ENCODE measurements around the gene CDCP1.
A peak's percentile ranks its signal among the peaks of the same experiment; 100 is the strongest.
"Not testable (repeated sequence)": the region's sequence is repeated elsewhere in the genome, so short reads cannot be mapped to it uniquely, and the experiment has no call there.

The CDCP1 gene

GRCh38 chr3:45066109-45066801 lies 79.9 kb downstream of the CDCP1 start:
- Mint-ChIP-seq H3K9me3 (no peaks in the 10 kb centered on the region), H3K27me3 (peaks cover 0 to 4% of the 10 kb centered on the region in 2 donors), H3K36me3 (no peaks in the 10 kb centered on the region), H3K4me3 (no peak overlapping the region), H3K27ac (no peak overlapping the region), H3K4me1 (peaks cover 8 to 20% of the 10 kb centered on the region in 2 donors)
- ATAC-seq (replicated peaks) (peak; percentile 23 to 38), DNase-seq (no peak)

GRCh38 chr3:45065373-45065720 lies 80.8 kb downstream of the CDCP1 start:
- ATAC-seq (replicated peaks) (no peak), DNase-seq (no peak)
- Mint-ChIP-seq H3K9me3 (no peaks in the 10 kb centered on the region), H3K36me3 (no peaks in the 10 kb centered on the region), H3K4me1 (peaks cover 8 to 20% of the 10 kb centered on the region in 2 donors), H3K27me3 (peaks cover 0 to 4% of the 10 kb centered on the region in 2 donors), H3K27ac (no peak overlapping the region), H3K4me3 (no peak overlapping the region)

GRCh38 chr3:45064512-45065372 lies 81.4 kb downstream of the CDCP1 start:
- Mint-ChIP-seq H3K9me3 (no peaks in the 10 kb centered on the region), H3K36me3 (no peaks in the 10 kb centered on the region), H3K27me3 (peaks cover 0 to 4% of the 10 kb centered on the region in 2 donors), H3K4me1 (peaks cover 8 to 20% of the 10 kb centered on the region in 2 donors), H3K4me3 (peak overlapping the region in 1 of 2 donors; percentile 49), H3K27ac (no peak overlapping the region)
- peak in 1 of 2 donors; percentile 42 for ATAC-seq (replicated peaks)
- no peak for DNase-seq

- Mint-ChIP-seq H3K27ac (no peak overlapping the region), H3K27me3 (peaks cover 0 to 4% of the 10 kb centered on the region in 2 donors), H3K36me3 (no peaks in the 10 kb centered on the region), H3K4me1 (peaks cover 8 to 20% of the 10 kb centered on the region in 2 donors), H3K9me3 (no peaks in the 10 kb centered on the region), H3K4me3 (no peak overlapping the region)
- no peak for DNase-seq
- ATAC-seq (replicated peaks): no peak
Observed at GRCh38 chr3:45062697-45063070, 83.5 kb downstream of the CDCP1 start.

GRCh38 chr3:45060165-45060892 lies 85.8 kb downstream of the CDCP1 start:
- H3K4me1 Mint-ChIP-seq: peaks cover 4 to 5% of the 10 kb centered on the region in 2 donors
- H3K36me3 Mint-ChIP-seq: no peaks in the 10 kb centered on the region
- H3K27me3 Mint-ChIP-seq: peaks cover 4 to 9% of the 10 kb centered on the region in 2 donors
- no peak overlapping the region for H3K4me3 Mint-ChIP-seq
- DNase-seq (no peak), ATAC-seq (replicated peaks) (no peak)
- H3K9me3 Mint-ChIP-seq: no peaks in the 10 kb centered on the region
- H3K27ac Mint-ChIP-seq: no peak overlapping the region

- Mint-ChIP-seq H3K27ac (no peak overlapping the region), H3K27me3 (peaks cover 4 to 9% of the 10 kb centered on the region in 2 donors), H3K9me3 (no peaks in the 10 kb centered on the region), H3K36me3 (no peaks in the 10 kb centered on the region), H3K4me1 (no peaks in the 10 kb centered on the region), H3K4me3 (no peak overlapping the region)
- DNase-seq (no peak), ATAC-seq (replicated peaks) (no peak)
Observed at GRCh38 chr3:45059132-45059531, 87.0 kb downstream of the CDCP1 start.

GRCh38 chr3:45057557-45057956 lies 88.6 kb downstream of the CDCP1 start:
- Mint-ChIP-seq H3K4me3 (no peak overlapping the region), H3K36me3 (no peaks in the 10 kb centered on the region), H3K4me1 (no peaks in the 10 kb centered on the region), H3K27ac (no peak overlapping the region), H3K27me3 (peaks cover 4 to 9% of the 10 kb centered on the region in 2 donors), H3K9me3 (no peaks in the 10 kb centered on the region)
- ATAC-seq (replicated peaks): no peak
- no peak for DNase-seq

- Mint-ChIP-seq H3K27ac (no peak overlapping the region), H3K36me3 (no peaks in the 10 kb centered on the region), H3K9me3 (no peaks in the 10 kb centered on the region), H3K4me1 (no peaks in the 10 kb centered on the region), H3K4me3 (no peak overlapping the region), H3K27me3 (peaks cover 8 to 9% of the 10 kb centered on the region in 2 donors)
- ATAC-seq (replicated peaks): no peak
- DNase-seq: no peak
Observed at GRCh38 chr3:45056608-45057301, 89.4 kb downstream of the CDCP1 start.

- H3K27ac Mint-ChIP-seq: no peak overlapping the region
- H3K27me3 Mint-ChIP-seq: peaks cover 10 to 11% of the 10 kb centered on the region in 2 donors
- no peaks in the 10 kb centered on the region for H3K4me1 Mint-ChIP-seq
- ATAC-seq (replicated peaks) (peak; percentile 33 to 38), DNase-seq (no peak)
- no peaks in the 10 kb centered on the region for H3K9me3 Mint-ChIP-seq
- H3K36me3 Mint-ChIP-seq: no peaks in the 10 kb centered on the region
- no peak overlapping the region for H3K4me3 Mint-ChIP-seq
Observed at GRCh38 chr3:45055411-45056143, 90.6 kb downstream of the CDCP1 start.

GRCh38 chr3:45055032-45055410 lies 91.2 kb downstream of the CDCP1 start:
- ATAC-seq (replicated peaks): no peak

GRCh38 chr3:45054196-45054857 lies 91.9 kb downstream of the CDCP1 start:
- no peaks in the 10 kb centered on the region for H3K4me1 Mint-ChIP-seq
- no peaks in the 10 kb centered on the region for H3K9me3 Mint-ChIP-seq
- ATAC-seq (replicated peaks) (no peak), DNase-seq (no peak)
- H3K27ac Mint-ChIP-seq: no peak overlapping the region
- peaks cover 20 to 22% of the 10 kb centered on the region in 2 donors for H3K27me3 Mint-ChIP-seq
- H3K4me3 Mint-ChIP-seq: no peak overlapping the region
- no peaks in the 10 kb centered on the region for H3K36me3 Mint-ChIP-seq

More at GRCh38 chr3:45055032-45055410, 91.2 kb downstream of the CDCP1 start:
- Mint-ChIP-seq H3K4me3 (no peak overlapping the region), H3K9me3 (no peaks in the 10 kb centered on the region), H3K4me1 (no peaks in the 10 kb centered on the region), H3K27me3 (peaks cover 14 to 15% of the 10 kb centered on the region in 2 donors), H3K36me3 (no peaks in the 10 kb centered on the region), H3K27ac (no peak overlapping the region)
- DNase-seq: no peak

GRCh38 chr3:45053805-45054195 lies 92.4 kb downstream of the CDCP1 start:
- DNase-seq; ATAC-seq (replicated peaks); H3K36me3 Mint-ChIP-seq; H3K4me3 Mint-ChIP-seq; H3K9me3 Mint-ChIP-seq; H3K27ac Mint-ChIP-seq; H3K4me1 Mint-ChIP-seq: not testable (repeated sequence)
- H3K27me3 Mint-ChIP-seq: peaks cover 22 to 26% of the 10 kb centered on the region in 2 donors

GRCh38 chr3:45051685-45052084 lies 94.5 kb downstream of the CDCP1 start:
- no peak overlapping the region for H3K4me3 Mint-ChIP-seq
- peaks cover 23 to 31% of the 10 kb centered on the region in 2 donors for H3K27me3 Mint-ChIP-seq
- H3K9me3 Mint-ChIP-seq: no peaks in the 10 kb centered on the region
- no peak overlapping the region for H3K27ac Mint-ChIP-seq
- H3K4me1 Mint-ChIP-seq: no peaks in the 10 kb centered on the region
- H3K36me3 Mint-ChIP-seq: no peaks in the 10 kb centered on the region
- DNase-seq (no peak), ATAC-seq (replicated peaks) (no peak)

All from stimulated activated naive B cell treated with anti-CD40 and anti-IgM and Interleukin-4, amounts not matched to agents 10 μg/mL and 1 μg/mL and 100 μg/mL, for 72 hours (primary cell).